ENCODE data around the gene MAPK1. TPM values are rescaled to one million over a fixed set of nuclear protein-coding genes. Genes with fewer than 3 reads are reported as not detected.
"Not testable (repeated sequence)": the region's sequence is repeated elsewhere in the genome, so short reads cannot be mapped to it uniquely, and the experiment has no call there.

The MAPK1 gene
- total and polyA plus RNA-seq, 7 donors, result 18.0 to 73.2 (median 44.1) TPM

DNA sequence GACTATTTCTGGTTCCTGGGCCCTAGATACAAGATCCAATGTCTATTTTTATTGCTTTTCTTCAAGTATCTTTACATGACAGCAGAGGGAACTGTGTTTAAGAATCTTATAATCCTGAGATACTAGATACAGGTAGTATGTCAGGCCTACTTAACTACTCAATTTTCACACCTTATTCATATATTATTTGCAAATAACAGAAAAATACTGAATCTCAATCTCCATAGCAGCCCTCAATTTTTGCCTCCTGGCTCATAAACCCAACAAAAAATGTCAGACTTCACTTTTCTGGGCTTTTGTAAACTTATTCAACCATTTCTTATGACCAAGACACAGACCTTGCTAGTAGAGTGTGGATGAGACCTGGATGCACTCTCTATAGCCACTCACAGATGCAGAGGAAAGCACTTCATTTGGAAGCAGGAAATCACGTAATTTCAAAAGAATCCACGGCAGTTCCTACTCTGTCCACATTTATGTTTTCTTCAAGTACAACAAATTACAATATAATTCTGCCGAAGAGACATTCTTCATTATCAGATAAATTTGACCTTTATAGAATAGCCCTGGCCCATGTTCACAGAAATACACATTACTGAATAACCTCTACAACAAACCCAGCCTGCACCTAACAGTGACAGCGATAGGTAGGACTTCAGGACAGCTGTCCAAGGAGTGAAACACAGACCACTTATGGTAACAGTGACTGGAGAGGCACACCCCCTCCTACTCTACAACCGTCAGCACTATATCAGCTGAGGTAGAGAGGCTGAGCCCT is 69.8 kb downstream of the MAPK1 start:
- TF ChIP-seq POLR2A (IDR thresholded peaks at IDR 0.05) (no peak), EP300 (IDR thresholded peaks at IDR 0.05) (no peak), CTCF (IDR thresholded peaks at IDR 0.05) (no peak), POLR2AphosphoS5 (IDR thresholded peaks at IDR 0.05) (no peak)
- Histone ChIP-seq H3K4me1 (no peaks in the 10 kb centered on the region), H3K27me3 (no peaks in the 10 kb centered on the region), H3K4me3 (no peak overlapping the region), H3K9me3 (no peaks in the 10 kb centered on the region), H3K27ac (no peak overlapping the region), H3K36me3 (peaks cover 0 to 60% (median 14%) of the 10 kb centered on the region in 4 donors)
- WGBS, 2 donors, result 91 to 93% methylated on average over 5 of the region's 5 CpGs
- no peak for DNase-seq
- intact Hi-C loops (cut with DNase I), result no loop called here

- intact Hi-C loops (cut with DNase I), result no loop called here
- 57 to 90% methylated on average over 5 of the region's 5 CpGs for WGBS, 2 donors
- H3K4me1 ChIP-seq, result no peaks in the 10 kb centered on the region
- H3K4me3 ChIP-seq, result no peak overlapping the region
- H3K9me3 ChIP-seq, result no peaks in the 10 kb centered on the region
- TF ChIP-seq CTCF (IDR thresholded peaks at IDR 0.05) (no peak), POLR2A (IDR thresholded peaks at IDR 0.05) (no peak)
- H3K27me3 ChIP-seq, result no peaks in the 10 kb centered on the region
- peaks cover 0 to 52% (median 9%) of the 10 kb centered on the region in 4 donors for H3K36me3 ChIP-seq
- DNase-seq, result no peak
- H3K27ac ChIP-seq, result no peak overlapping the region
Observed at GRCh38 chr22:21796863-21797262, 70.6 kb downstream of the MAPK1 start.

- no peaks in the 10 kb centered on the region for H3K4me1 ChIP-seq
- H3K36me3 ChIP-seq, result peaks cover 0 to 46% (median 7%) of the 10 kb centered on the region in 4 donors
- 93 to 95% methylated on average over 3 of the region's 3 CpGs for WGBS, 2 donors
- H3K27me3 ChIP-seq, result no peaks in the 10 kb centered on the region
- H3K9me3 ChIP-seq, result no peaks in the 10 kb centered on the region
- DNase-seq, result no peak
- TF ChIP-seq EP300 (IDR thresholded peaks at IDR 0.05), result no peak
- TF ChIP-seq POLR2AphosphoS5 (IDR thresholded peaks at IDR 0.05), result no peak
- TF ChIP-seq POLR2A (IDR thresholded peaks at IDR 0.05), result no peak
- no peak for TF ChIP-seq CTCF (IDR thresholded peaks at IDR 0.05)
- intact Hi-C loops (cut with DNase I), result no loop called here
- no peak overlapping the region for H3K4me3 ChIP-seq
- no peak overlapping the region for H3K27ac ChIP-seq
Observed at GRCh38 chr22:21796231-21796630, 71.2 kb downstream of the MAPK1 start.

GRCh38 chr22:21793716-21794115 is 73.7 kb downstream of the MAPK1 start:
- H3K9me3 ChIP-seq; H3K4me1 ChIP-seq; intact Hi-C loops (cut with DNase I); H3K27ac ChIP-seq; H3K4me3 ChIP-seq; H3K27me3 ChIP-seq; DNase-seq: not testable (repeated sequence)
- peaks cover 0 to 37% (median 7%) of the 10 kb centered on the region in 4 donors for H3K36me3 ChIP-seq
- 96% methylated on average over 10 of the region's 10 CpGs for WGBS, 2 donors

GRCh38 chr22:21791635-21792625 is 75.5 kb downstream of the MAPK1 start:
- intact Hi-C loops (cut with DNase I), result no loop called here
- Histone ChIP-seq H3K4me3 (no peak overlapping the region), H3K4me1 (no peaks in the 10 kb centered on the region), H3K9me3 (no peaks in the 10 kb centered on the region), H3K36me3 (peaks cover 0 to 37% (median 8%) of the 10 kb centered on the region in 4 donors), H3K27me3 (no peaks in the 10 kb centered on the region), H3K27ac (no peak overlapping the region)
- DNase-seq, result no peak
- TF ChIP-seq POLR2A (IDR thresholded peaks at IDR 0.05), result no peak
- TF ChIP-seq POLR2AphosphoS5 (IDR thresholded peaks at IDR 0.05), result no peak
- TF ChIP-seq CTCF (IDR thresholded peaks at IDR 0.05), result no peak
- no peak for TF ChIP-seq EP300 (IDR thresholded peaks at IDR 0.05)
- WGBS, 2 donors, result 80 to 85% methylated on average over 11 of the region's 11 CpGs

GRCh38 chr22:21790849-21791610 is 76.4 kb downstream of the MAPK1 start:
- intact Hi-C loops (cut with DNase I); H3K9me3 ChIP-seq; H3K4me3 ChIP-seq; H3K4me1 ChIP-seq; DNase-seq; H3K27ac ChIP-seq; H3K27me3 ChIP-seq: not testable (repeated sequence)
- H3K36me3 ChIP-seq, result peaks cover 6 to 37% (median 9%) of the 10 kb centered on the region in 4 donors
- 94 to 96% methylated on average over 11 of the region's 11 CpGs for WGBS, 2 donors
